Glutamatergic neuron (in vitro differentiated cells): ENCODE measurements around the gene ZNF470. TPM values are rescaled to one million over a fixed set of nuclear protein-coding genes. Genes with fewer than 3 reads are reported as not detected.

ENCODE experiments used
- DNase-seq: peaks from one replicate; pipeline ENCODE4 v3.0.0; 2022
- H3K27ac Mint-ChIP-seq: one replicate; pipeline ENCODE4 v1.8.0; 2020; ENCODE audit warnings: mild to moderate bottlenecking, mixed read lengths, inconsistent platforms; ENCODE audit not compliant: unreplicated experiment
- H3K27me3 Mint-ChIP-seq: one replicate; pipeline ENCODE4 v1.8.0; 2020; ENCODE audit warnings: mild to moderate bottlenecking, moderate library complexity, mixed read lengths, inconsistent platforms; ENCODE audit not compliant: unreplicated experiment
- H3K36me3 Mint-ChIP-seq: one replicate; pipeline ENCODE4 v1.8.0; 2020; ENCODE audit warnings: mild to moderate bottlenecking, mixed read lengths, inconsistent platforms; ENCODE audit not compliant: unreplicated experiment
- H3K4me1 Mint-ChIP-seq: one replicate; pipeline ENCODE4 v1.8.0; 2020; ENCODE audit warnings: mild to moderate bottlenecking, low read depth, mixed read lengths, inconsistent platforms; ENCODE audit not compliant: unreplicated experiment
- H3K4me3 Mint-ChIP-seq: one replicate; pipeline ENCODE4 v1.8.0; 2020; ENCODE audit warnings: mild to moderate bottlenecking, mixed read lengths, inconsistent platforms; ENCODE audit not compliant: unreplicated experiment
- H3K9me3 Mint-ChIP-seq: one replicate; pipeline ENCODE4 v1.8.0; 2020; ENCODE audit warnings: mild to moderate bottlenecking, moderate library complexity, mixed read lengths, inconsistent platforms; ENCODE audit not compliant: unreplicated experiment
- CTCF ChIP-seq: fragments of 200-600 bp; sonication (generic); IDR thresholded peaks from one replicate; pipeline ENCODE4 v1.5.0; 2021; ENCODE audit not compliant: partially characterized antibody, unreplicated experiment
- total RNA-seq: library from RNA; stranded (reverse); fragmentation: NEBNext Ultra II Directional; extraction: Animal tissue kit (Norgen Biotek cat#: 25700); gene quantifications from one replicate; pipeline ENCODE4 v1.2.1, GENCODE V29; 2021; ENCODE audit not compliant: unreplicated experiment

The ZNF470 gene
- total RNA-seq, 1 donor from 2014 or later, result 10.1 TPM

GRCh38 chr19:56594783-56595547 lies 27.7 kb downstream of the ZNF470 start, which contains the start of gene ZNF71:
Gene ZNF71, plus strand, starts transcription at chr19:56595302. Its CDS starts 6,257 bp downstream, at chr19:56601559.
- no peak for TF ChIP-seq CTCF
- peaks cover 8% of the 10 kb centered on the region for H3K27me3 Mint-ChIP-seq
- peaks cover 9% of the 10 kb centered on the region for H3K9me3 Mint-ChIP-seq
- H3K4me3 Mint-ChIP-seq, result peak within 1 kb of the TSS; percentile 100
- peaks cover 8% of the 10 kb centered on the region for H3K4me1 Mint-ChIP-seq
- peak; percentile 98 for DNase-seq
- peaks cover 23% of the 10 kb centered on the region for H3K36me3 Mint-ChIP-seq
- H3K27ac Mint-ChIP-seq, result peak within 1 kb of the TSS; percentile 98

GRCh38 chr19:56595548-56595899 lies 28.3 kb downstream of the ZNF470 start:
- peaks cover 25% of the 10 kb centered on the region for H3K36me3 Mint-ChIP-seq
- peak overlapping the region; percentile 100 for H3K4me3 Mint-ChIP-seq
- H3K27me3 Mint-ChIP-seq, result peaks cover 8% of the 10 kb centered on the region
- peaks cover 8% of the 10 kb centered on the region for H3K4me1 Mint-ChIP-seq
- peak overlapping the region; percentile 98 for H3K27ac Mint-ChIP-seq
- TF ChIP-seq CTCF, result no peak
- DNase-seq, result no peak
- H3K9me3 Mint-ChIP-seq, result peaks cover 11% of the 10 kb centered on the region

GRCh38 chr19:56596676-56597075 lies 29.4 kb downstream of the ZNF470 start:
- TF ChIP-seq CTCF, result no peak
- DNase-seq, result no peak
- H3K27ac Mint-ChIP-seq, result peak overlapping the region; percentile 67
- peaks cover 8% of the 10 kb centered on the region for H3K4me1 Mint-ChIP-seq
- H3K4me3 Mint-ChIP-seq, result peak overlapping the region; percentile 100
- H3K36me3 Mint-ChIP-seq, result peaks cover 34% of the 10 kb centered on the region
- peaks cover 17% of the 10 kb centered on the region for H3K9me3 Mint-ChIP-seq
- H3K27me3 Mint-ChIP-seq, result peaks cover 8% of the 10 kb centered on the region

- peaks cover 41% of the 10 kb centered on the region for H3K36me3 Mint-ChIP-seq
- no peak for TF ChIP-seq CTCF
- H3K4me1 Mint-ChIP-seq, result peaks cover 8% of the 10 kb centered on the region
- H3K27me3 Mint-ChIP-seq, result peaks cover 8% of the 10 kb centered on the region
- peaks cover 17% of the 10 kb centered on the region for H3K9me3 Mint-ChIP-seq
- no peak overlapping the region for H3K27ac Mint-ChIP-seq
- H3K4me3 Mint-ChIP-seq, result no peak overlapping the region
- DNase-seq, result no peak
These were observed 30.4 kb downstream of the ZNF470 start for GRCh38 chr19:56597696-56598095.

GRCh38 chr19:56601375-56601774 lies 34.1 kb downstream of the ZNF470 start:
- no peak overlapping the region for H3K27ac Mint-ChIP-seq
- H3K9me3 Mint-ChIP-seq, result peaks cover 9% of the 10 kb centered on the region
- no peaks in the 10 kb centered on the region for H3K27me3 Mint-ChIP-seq
- H3K36me3 Mint-ChIP-seq, result peaks cover 55% of the 10 kb centered on the region
- no peak overlapping the region for H3K4me3 Mint-ChIP-seq
- no peak for DNase-seq
- H3K4me1 Mint-ChIP-seq, result peaks cover 3% of the 10 kb centered on the region
- TF ChIP-seq CTCF, result no peak
